ENCODE data around the gene ERICH4. TPM values are rescaled to one million over a fixed set of nuclear protein-coding genes. Genes with fewer than 3 reads are reported as not detected.
"Not testable (repeated sequence)": the region's sequence is repeated elsewhere in the genome, so short reads cannot be mapped to it uniquely, and the experiment has no call there.

Gene ERICH4
- total and polyA plus RNA-seq, 2 donors (not counting 1 experiment from before 2014, with no cell fraction given) = not detected

GRCh38 chr19:41463257-41464256, 20.6 kb downstream of the ERICH4 start:
- ATAC-seq (ENCODE audit: low read depth) = peak; percentile 62
- intact Hi-C loops (cut with micrococcal nuclease) = not testable (repeated sequence)

GRCh38 chr19:41476583-41476982, 33.6 kb downstream of the ERICH4 start:
- intact Hi-C loops (cut with micrococcal nuclease) = no loop called here
- H3K27me3 Mint-ChIP-seq = peaks cover 33% of the 10 kb centered on the region
- H4K20me1 ChIP-seq (ENCODE audit: control insufficient read depth, insufficient read depth, low read length, poor library complexity, severe bottlenecking) = no peaks in the 10 kb centered on the region
- no peaks in the 10 kb centered on the region for H3K36me3 ChIP-seq (replicated peaks in 1 of 2; ENCODE audit: control extremely low read depth in 1 of 2, control insufficient read depth in 1 of 2, extremely low read depth in 1 of 2, insufficient read depth in 2 of 2, low read length in 1 of 2)
- TF ChIP-seq CTCF (IDR thresholded peaks at IDR 0.05) = no peak
- no peak for TF ChIP-seq EZH2 (IDR thresholded peaks at IDR 0.05; ENCODE audit: borderline replicate concordance, insufficient read depth, low read depth, low read length, poor library complexity, severe bottlenecking)
- POLR2A ChIA-PET = no interaction called here
- no peaks in the 10 kb centered on the region for H3K79me2 ChIP-seq (ENCODE audit: control insufficient read depth, insufficient read depth, low read length)
- no peak overlapping the region for H3K4me3 ChIP-seq (ENCODE audit: control extremely low read depth in 1 of 5, extremely low read depth in 1 of 5, insufficient read depth in 1 of 5, low read depth in 2 of 5, low read length in 4 of 5)
- DNase-seq (peak; percentile 42), ATAC-seq (ENCODE audit: low read depth) (peak; percentile 45)
- H3K27ac ChIP-seq (ENCODE audit: low read length in 2 of 2) = peak overlapping the region in 1 of 2 donors; percentile 23
- H3K4me2 ChIP-seq (replicated peaks; ENCODE audit: low read depth, low read length, poor library complexity, severe bottlenecking) = peak overlapping the region; percentile 36
- peaks cover 10 to 11% of the 10 kb centered on the region in 2 donors for H3K4me1 ChIP-seq (ENCODE audit: control insufficient read depth in 2 of 2, insufficient read depth in 2 of 2, low read length in 2 of 2)
- peaks cover 13% of the 10 kb centered on the region for H3K4me1 Mint-ChIP-seq
- no peaks in the 10 kb centered on the region for H3K9me3 Mint-ChIP-seq (ENCODE audit: insufficient read depth)
- CTCF ChIA-PET = interaction anchor here (0.5 to 0.6 kb wide), 2 partner anchors 86 to 1322 kb away, joined by 3 to 5 read pairs; no protein-coding TSS in a partner anchor
- peak overlapping the region; percentile 48 for H2AFZ ChIP-seq (ENCODE audit: insufficient read depth, low read depth, low read length, poor library complexity, severe bottlenecking)
- H3K9ac ChIP-seq (ENCODE audit: low read length) = no peak overlapping the region
- peaks cover 0 to 11% (median 3%) of the 10 kb centered on the region in 4 experiments for H3K27me3 ChIP-seq (replicated peaks in 1 of 4; ENCODE audit: control extremely low read depth in 1 of 4, control insufficient read depth in 3 of 4, insufficient read depth in 4 of 4, low read length in 3 of 4)
- no peak overlapping the region for H3K4me3 Mint-ChIP-seq
- H3K9me3 ChIP-seq (ENCODE audit: control extremely low read depth in 1 of 3, control insufficient read depth in 2 of 3, insufficient read depth in 1 of 3, low read length in 2 of 3) = peaks cover 0 to 6% (median 0%) of the 10 kb centered on the region in 3 donors
- H3K27ac Mint-ChIP-seq = peak overlapping the region; percentile 73

More at GRCh38 chr19:41463257-41464256, 20.6 kb downstream of the ERICH4 start:
- Histone ChIP-seq H2AFZ (ENCODE audit: insufficient read depth, low read depth, low read length, poor library complexity, severe bottlenecking) (peak overlapping the region; percentile 37), H3K4me2 (replicated peaks; ENCODE audit: low read depth, low read length, poor library complexity, severe bottlenecking) (peak overlapping the region; percentile 63), H3K27ac (ENCODE audit: low read length in 2 of 2) (peak overlapping the region; percentile 87 to 92), H3K9ac (ENCODE audit: low read length) (peak overlapping the region; percentile 29), H3K4me1 (ENCODE audit: control insufficient read depth in 2 of 2, insufficient read depth in 2 of 2, low read length in 2 of 2) (peaks cover 20 to 25% of the 10 kb centered on the region in 2 donors)
- H3K27me3 ChIP-seq (replicated peaks in 1 of 4; ENCODE audit: control extremely low read depth in 1 of 4, control insufficient read depth in 3 of 4, insufficient read depth in 4 of 4, low read length in 3 of 4); H3K36me3 ChIP-seq (replicated peaks in 1 of 2; ENCODE audit: control extremely low read depth in 1 of 2, control insufficient read depth in 1 of 2, extremely low read depth in 1 of 2, insufficient read depth in 2 of 2, low read length in 1 of 2); H3K9me3 Mint-ChIP-seq (ENCODE audit: insufficient read depth); H3K9me3 ChIP-seq (ENCODE audit: control extremely low read depth in 1 of 3, control insufficient read depth in 2 of 3, insufficient read depth in 1 of 3, low read length in 2 of 3); H3K79me2 ChIP-seq (ENCODE audit: control insufficient read depth, insufficient read depth, low read length); H4K20me1 ChIP-seq (ENCODE audit: control insufficient read depth, insufficient read depth, low read length, poor library complexity, severe bottlenecking); H3K4me3 ChIP-seq (ENCODE audit: control extremely low read depth in 1 of 5, extremely low read depth in 1 of 5, insufficient read depth in 1 of 5, low read depth in 2 of 5, low read length in 4 of 5): not testable (repeated sequence)
- peaks cover 23% of the 10 kb centered on the region for H3K27me3 Mint-ChIP-seq
- ChIA-PET POLR2A (interaction anchor here (0.6 to 0.8 kb wide), 3 partner anchors 14 to 101 kb away, joined by 3 to 5 read pairs (median 3); no protein-coding TSS in a partner anchor), CTCF (interaction anchor here (0.9 to 1.7 kb wide), 4 partner anchors 12 to 100 kb away, joined by 3 to 13 read pairs (median 5); no protein-coding TSS in a partner anchor)
- no CpG with 5 or more reads among the region's 22 CpGs for WGBS (ENCODE audit: insufficient coverage)
- H3K27ac Mint-ChIP-seq = peak overlapping the region; percentile 99
- H3K4me3 Mint-ChIP-seq = peak overlapping the region; percentile 73
- DNase-seq = peak; percentile 73
- peaks cover 25% of the 10 kb centered on the region for H3K4me1 Mint-ChIP-seq

All from B cell (primary cell).